B cell (primary cell): ENCODE data around the gene QRFP.

ENCODE experiments used
- CTCF ChIP-seq: fragments of 200-600 bp; IDR thresholded peaks from one replicate; pipeline ENCODE4 v1.8.0; 2022; ENCODE audit warnings: antibody characterized with exemption, mild to moderate bottlenecking
- EZH2 ChIP-seq: IDR thresholded peaks from 2 replicates; pipeline ENCODE4 v1.6.1; 2012; ENCODE audit warnings: borderline replicate concordance, low read depth, mild to moderate bottlenecking, moderate library complexity, low read length; ENCODE audit not compliant: insufficient read depth, poor library complexity, severe bottlenecking

GRCh38 chr9:130865921-130866320 is 30.7 kb downstream of the QRFP start:
- no peak for TF ChIP-seq CTCF
- no peak for TF ChIP-seq EZH2
